Duodenal mucosa (tissue), 2 donors: Measurements from ENCODE around the gene ARMC2.
A peak's percentile ranks its signal among the peaks of the same experiment; 100 is the strongest.

ENCODE experiments used
- H3K27ac ChIP-seq: one replicate; pipeline ENCODE4 v1.7.0; 2013; ENCODE audit warnings: low read depth, low read length
- H3K27me3 ChIP-seq, 2 donors: one replicate each; pipeline ENCODE4 v1.7.0; 2013; ENCODE audit warnings: low read length in 2 of 2, control low read depth in 1 of 2; ENCODE audit not compliant: insufficient read depth in 2 of 2, control insufficient read depth in 1 of 2
- H3K36me3 ChIP-seq, 2 donors: one replicate each; pipeline ENCODE4 v1.7.0; 2013; ENCODE audit warnings: low read length in 2 of 2, control low read depth in 1 of 2; ENCODE audit not compliant: insufficient read depth in 2 of 2, control insufficient read depth in 1 of 2
- H3K4me1 ChIP-seq, 2 donors: one replicate each; pipeline ENCODE4 v1.7.0; 2013; ENCODE audit warnings: low read length in 2 of 2, control low read depth in 1 of 2; ENCODE audit not compliant: insufficient read depth in 2 of 2, control insufficient read depth in 1 of 2
- H3K4me3 ChIP-seq, 2 donors: one replicate each; pipeline ENCODE4 v1.7.0; 2013; ENCODE audit warnings: low read length in 2 of 2, low read depth in 1 of 2
- H3K9ac ChIP-seq, 2 donors: one replicate each; pipeline ENCODE4 v1.7.0; 2013; ENCODE audit warnings: low read length in 2 of 2, low read depth in 1 of 2
- H3K9me3 ChIP-seq, 2 donors: one replicate each; pipeline ENCODE4 v1.7.0; 2013; ENCODE audit warnings: low read length in 2 of 2, control low read depth in 1 of 2; ENCODE audit not compliant: control insufficient read depth in 1 of 2

ARMC2 gene

DNA sequence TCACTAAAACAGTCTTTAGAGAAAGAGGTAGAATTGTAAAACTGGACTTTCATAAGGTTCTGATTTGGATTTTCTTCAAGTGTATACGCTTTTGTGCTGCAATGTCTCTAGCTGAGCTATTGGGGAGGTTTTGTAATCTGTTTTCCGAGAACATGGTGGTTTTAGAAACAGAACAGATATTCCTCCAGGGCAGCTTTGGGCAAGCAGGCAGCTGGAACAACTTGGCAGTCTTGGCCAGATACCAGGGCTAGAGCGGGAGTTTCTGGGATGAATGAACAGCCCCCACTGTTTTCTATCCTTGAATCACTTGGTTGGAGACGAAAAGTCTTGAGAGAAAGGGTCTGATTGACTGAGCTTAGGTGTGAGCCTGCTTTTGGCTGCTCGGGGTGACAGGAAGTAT lies 17.1 kb upstream of the ARMC2 start:
- no peaks in the 10 kb centered on the region for H3K4me1 ChIP-seq
- no peaks in the 10 kb centered on the region for H3K9me3 ChIP-seq
- no peak overlapping the region for H3K27ac ChIP-seq
- no peak overlapping the region for H3K4me3 ChIP-seq
- H3K27me3 ChIP-seq = no peaks in the 10 kb centered on the region
- H3K36me3 ChIP-seq = no peaks in the 10 kb centered on the region
- no peak overlapping the region for H3K9ac ChIP-seq

DNA sequence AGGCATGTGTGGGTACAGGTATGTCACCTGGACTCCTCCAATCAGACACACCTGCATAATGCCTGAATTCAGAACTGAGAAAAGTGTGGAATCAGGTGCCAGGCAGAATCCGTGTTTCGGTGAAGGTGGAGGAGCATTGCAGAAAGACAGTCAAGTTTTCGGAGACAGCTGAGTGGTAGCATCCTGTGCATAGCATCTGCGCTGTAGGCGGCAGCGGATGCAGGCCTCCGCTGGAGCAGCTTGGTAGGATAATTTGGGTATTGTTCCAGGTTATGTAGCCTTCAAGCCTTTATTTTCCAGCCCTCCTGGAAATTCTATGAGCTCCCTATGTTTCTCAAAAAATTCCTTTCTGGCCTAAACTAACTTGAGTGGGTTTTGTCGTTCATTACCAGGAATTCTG lies 15.5 kb upstream of the ARMC2 start:
- H3K9me3 ChIP-seq = no peaks in the 10 kb centered on the region
- H3K36me3 ChIP-seq = no peaks in the 10 kb centered on the region
- no peak overlapping the region for H3K9ac ChIP-seq
- peaks cover 0 to 4% of the 10 kb centered on the region in 2 donors for H3K4me1 ChIP-seq
- H3K27ac ChIP-seq = no peak overlapping the region
- H3K27me3 ChIP-seq = no peaks in the 10 kb centered on the region
- no peak overlapping the region for H3K4me3 ChIP-seq

DNA sequence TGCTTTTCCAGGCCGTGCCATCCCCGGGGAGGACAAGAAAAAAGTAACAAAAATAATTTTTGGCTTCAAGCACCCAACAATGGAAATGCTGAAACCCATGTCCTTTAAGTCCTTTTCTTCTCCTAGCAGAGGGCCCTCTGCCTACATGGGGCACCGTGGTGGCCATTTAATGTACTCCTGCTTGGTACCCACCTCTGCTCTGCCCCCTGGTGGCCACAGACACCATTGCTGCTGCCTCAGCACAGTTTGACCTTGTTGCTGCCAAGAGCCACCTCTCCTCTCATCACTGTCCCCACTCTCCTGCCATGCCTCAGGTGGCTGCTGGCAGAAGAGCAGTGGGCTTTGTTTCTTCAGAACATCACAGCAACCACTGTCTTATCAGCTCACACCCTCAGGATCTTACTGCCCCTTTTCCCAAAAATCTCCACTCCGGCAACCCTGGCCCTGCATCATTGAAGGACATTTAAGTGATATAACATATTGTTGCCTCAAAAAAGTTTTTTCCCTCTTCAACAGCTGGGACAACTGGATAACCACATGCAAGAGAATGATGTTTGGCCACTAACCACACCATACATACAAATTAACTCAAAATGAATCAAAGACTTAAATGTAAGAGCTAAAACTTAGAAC lies 12.9 kb upstream of the ARMC2 start:
- H3K9me3 ChIP-seq = no peaks in the 10 kb centered on the region
- no peaks in the 10 kb centered on the region for H3K36me3 ChIP-seq
- H3K9ac ChIP-seq = no peak overlapping the region
- H3K4me3 ChIP-seq = no peak overlapping the region
- peaks cover 3 to 11% of the 10 kb centered on the region in 2 donors for H3K4me1 ChIP-seq
- H3K27me3 ChIP-seq = no peaks in the 10 kb centered on the region
- no peak overlapping the region for H3K27ac ChIP-seq

DNA sequence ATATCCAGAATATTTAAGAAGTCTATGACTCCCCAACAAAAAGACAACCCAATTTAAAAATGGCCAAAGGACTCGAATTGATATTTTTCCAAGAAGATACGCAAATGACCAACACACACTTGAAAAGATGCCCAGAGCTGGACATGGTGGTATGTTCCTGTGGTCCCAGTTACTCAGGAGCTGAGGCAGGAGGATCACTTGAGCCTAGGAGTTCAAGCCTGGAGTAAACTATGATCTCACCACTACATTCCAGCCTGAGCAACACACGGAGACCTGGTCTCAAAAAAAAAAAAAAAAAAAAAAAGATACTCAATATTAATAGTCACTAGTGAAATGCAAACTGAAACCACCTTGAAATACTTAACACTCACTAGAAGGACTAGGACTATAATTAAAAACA lies 12.2 kb upstream of the ARMC2 start:
- no peak overlapping the region for H3K9ac ChIP-seq
- no peaks in the 10 kb centered on the region for H3K36me3 ChIP-seq
- H3K4me1 ChIP-seq = peaks cover 3 to 11% of the 10 kb centered on the region in 2 donors
- no peak overlapping the region for H3K4me3 ChIP-seq
- H3K9me3 ChIP-seq = no peaks in the 10 kb centered on the region
- H3K27me3 ChIP-seq = no peaks in the 10 kb centered on the region
- H3K27ac ChIP-seq = no peak overlapping the region

DNA sequence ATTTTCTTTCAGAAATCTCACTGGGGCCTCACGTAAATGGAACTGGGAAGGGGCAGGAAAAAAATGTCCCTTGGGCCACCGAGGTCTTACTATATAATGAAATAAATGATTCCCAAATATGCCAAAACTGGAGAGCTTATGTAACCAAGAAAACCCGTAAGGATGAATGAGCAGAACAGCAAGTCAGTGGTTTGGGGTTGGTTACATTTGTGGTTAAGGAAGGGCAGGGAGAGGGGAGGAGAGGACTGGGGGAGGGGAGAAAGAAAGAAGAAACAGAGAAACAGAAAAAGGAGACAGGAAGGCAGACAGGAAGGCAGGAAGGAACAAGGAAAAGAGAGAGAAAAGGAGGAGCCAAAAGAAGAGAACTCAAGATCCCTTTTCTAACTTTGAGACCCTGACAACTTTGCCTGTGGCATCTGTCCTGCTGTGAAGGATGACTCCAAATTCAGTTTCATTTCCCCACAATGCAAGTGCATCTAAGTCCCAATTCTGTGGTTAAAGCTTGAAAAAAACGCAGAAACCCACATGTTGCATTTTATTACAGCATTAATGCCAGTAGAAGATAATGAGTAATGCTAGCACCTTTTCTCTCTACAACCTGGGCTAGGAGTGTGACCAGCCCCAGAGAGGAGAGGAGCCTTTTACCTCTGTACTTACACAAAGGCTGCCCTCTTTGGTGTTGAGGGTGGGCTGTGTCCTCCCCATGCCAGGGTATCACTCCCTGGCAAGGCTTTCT lies 10.8 kb upstream of the ARMC2 start:
- no peaks in the 10 kb centered on the region for H3K27me3 ChIP-seq
- no peaks in the 10 kb centered on the region for H3K9me3 ChIP-seq
- H3K27ac ChIP-seq = no peak overlapping the region
- peaks cover 3 to 11% of the 10 kb centered on the region in 2 donors for H3K4me1 ChIP-seq
- no peaks in the 10 kb centered on the region for H3K36me3 ChIP-seq
- H3K9ac ChIP-seq = no peak overlapping the region
- peak overlapping the region; percentile 32 to 41 for H3K4me3 ChIP-seq

DNA sequence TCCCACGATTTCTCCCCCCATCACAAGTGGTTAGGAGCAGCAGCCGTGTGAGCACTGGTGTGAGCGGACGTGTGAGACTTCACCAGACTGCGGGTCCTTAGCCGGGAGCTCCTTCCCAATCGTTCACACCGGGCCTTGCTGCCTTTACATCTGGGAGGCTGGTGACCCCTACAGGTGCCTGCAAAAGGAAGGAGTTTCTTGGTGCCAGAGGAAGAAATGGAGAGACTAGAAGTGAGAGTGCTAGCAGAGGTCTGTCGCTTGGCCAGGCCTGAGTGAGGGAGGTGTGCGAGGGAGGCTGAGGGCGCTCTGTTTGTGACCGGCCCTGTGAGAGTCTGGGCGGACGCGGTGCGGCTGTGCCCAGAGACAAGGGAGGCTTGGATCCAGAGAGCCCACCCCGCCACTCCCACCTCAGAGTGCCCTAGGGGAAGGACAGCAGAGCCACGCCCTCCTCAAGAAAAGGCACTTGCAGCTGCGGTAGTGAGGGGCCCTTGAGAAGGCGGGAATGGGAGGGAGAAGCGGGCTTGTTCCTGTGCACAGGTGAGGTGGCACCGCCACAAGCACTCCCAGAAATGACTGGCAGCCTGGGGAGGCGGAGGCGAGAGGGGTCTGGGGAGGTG lies 10.0 kb upstream of the ARMC2 start:
- Histone ChIP-seq H3K36me3 (no peaks in the 10 kb centered on the region), H3K27ac (no peak overlapping the region), H3K4me1 (peaks cover 3 to 11% of the 10 kb centered on the region in 2 donors), H3K9me3 (no peaks in the 10 kb centered on the region), H3K9ac (no peak overlapping the region), H3K4me3 (peak overlapping the region in 1 of 2 donors; percentile 32), H3K27me3 (no peaks in the 10 kb centered on the region)

DNA sequence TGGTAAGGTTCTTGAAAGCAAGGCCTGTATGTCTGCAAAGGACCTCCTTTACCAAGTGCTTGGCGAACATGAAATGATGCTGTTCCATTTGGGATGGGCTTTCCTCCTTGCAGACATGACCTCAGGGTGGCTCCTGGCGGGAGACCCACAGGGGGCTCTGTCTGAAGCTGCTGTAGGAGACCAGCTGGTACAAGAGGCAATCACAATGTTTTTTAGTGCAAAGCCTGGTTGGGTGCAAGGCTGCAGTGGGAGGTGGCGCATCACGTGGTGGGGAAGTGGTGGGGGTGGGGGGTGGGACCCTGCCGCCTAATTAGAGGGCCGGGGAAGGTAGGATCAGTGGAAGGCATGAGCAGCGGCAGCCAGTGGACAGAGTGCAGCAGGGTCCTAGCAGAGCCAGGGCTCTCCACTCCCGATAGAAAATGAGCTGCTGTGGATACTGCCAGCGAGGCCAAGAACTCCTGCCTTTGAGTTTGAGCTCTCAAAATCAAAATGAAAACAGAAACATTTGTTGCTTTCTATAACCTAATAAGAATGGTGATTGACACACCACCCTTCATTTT lies 9.1 kb upstream of the ARMC2 start:
- Histone ChIP-seq H3K4me1 (peaks cover 3 to 11% of the 10 kb centered on the region in 2 donors), H3K27ac (no peak overlapping the region), H3K9me3 (no peaks in the 10 kb centered on the region), H3K4me3 (no peak overlapping the region), H3K9ac (no peak overlapping the region), H3K27me3 (no peaks in the 10 kb centered on the region), H3K36me3 (no peaks in the 10 kb centered on the region)

DNA sequence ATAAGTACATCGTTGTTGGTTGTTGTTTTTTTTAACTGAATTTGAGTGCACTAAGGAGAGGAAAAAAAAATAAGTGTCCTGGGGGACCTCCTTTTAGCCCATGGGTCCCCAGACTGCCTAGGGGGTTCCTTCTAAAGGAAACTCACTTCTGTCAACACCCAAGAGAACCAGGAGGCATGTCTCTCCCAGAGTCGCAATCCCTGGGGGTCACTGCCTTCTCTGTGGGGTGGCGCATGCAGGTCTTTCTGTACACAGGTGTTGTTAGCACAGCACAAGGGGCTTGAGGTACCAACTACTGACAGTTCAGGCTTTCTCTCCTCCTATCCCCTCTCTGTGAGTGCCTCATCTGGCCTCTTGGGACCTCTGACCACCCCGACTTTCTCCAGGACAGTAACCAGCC lies 7.3 kb upstream of the ARMC2 start:
- Histone ChIP-seq H3K4me3 (no peak overlapping the region), H3K9me3 (no peaks in the 10 kb centered on the region), H3K27me3 (no peaks in the 10 kb centered on the region), H3K27ac (no peak overlapping the region), H3K9ac (no peak overlapping the region), H3K4me1 (peaks cover 3 to 11% of the 10 kb centered on the region in 2 donors), H3K36me3 (no peaks in the 10 kb centered on the region)

DNA sequence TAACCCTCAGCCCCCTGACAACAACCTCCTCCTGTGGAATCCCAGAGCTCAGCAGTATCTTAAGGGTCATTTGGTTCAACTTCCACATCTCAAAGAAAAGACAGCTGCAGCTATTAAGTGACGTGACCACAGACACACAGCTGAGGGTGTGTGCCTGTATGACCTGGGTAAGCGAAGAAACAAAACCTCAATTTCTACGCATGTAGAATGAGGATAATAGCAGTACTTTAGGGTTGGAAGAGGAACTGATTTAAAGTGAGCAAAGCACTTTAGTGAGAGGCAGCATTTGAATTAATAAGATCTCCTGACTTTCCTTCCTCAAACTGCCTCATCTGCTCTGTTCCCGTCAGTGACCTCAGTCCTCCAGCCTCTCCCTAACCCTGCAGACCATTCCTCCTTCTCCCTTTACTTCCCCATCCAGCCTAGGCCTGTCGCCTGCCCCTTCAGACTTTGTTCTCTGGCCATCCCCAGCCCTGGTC lies 6.8 kb upstream of the ARMC2 start:
- Histone ChIP-seq H3K4me3 (no peak overlapping the region), H3K27me3 (no peaks in the 10 kb centered on the region), H3K36me3 (no peaks in the 10 kb centered on the region), H3K27ac (no peak overlapping the region), H3K9ac (no peak overlapping the region), H3K9me3 (no peaks in the 10 kb centered on the region), H3K4me1 (peaks cover 3 to 11% of the 10 kb centered on the region in 2 donors)

DNA sequence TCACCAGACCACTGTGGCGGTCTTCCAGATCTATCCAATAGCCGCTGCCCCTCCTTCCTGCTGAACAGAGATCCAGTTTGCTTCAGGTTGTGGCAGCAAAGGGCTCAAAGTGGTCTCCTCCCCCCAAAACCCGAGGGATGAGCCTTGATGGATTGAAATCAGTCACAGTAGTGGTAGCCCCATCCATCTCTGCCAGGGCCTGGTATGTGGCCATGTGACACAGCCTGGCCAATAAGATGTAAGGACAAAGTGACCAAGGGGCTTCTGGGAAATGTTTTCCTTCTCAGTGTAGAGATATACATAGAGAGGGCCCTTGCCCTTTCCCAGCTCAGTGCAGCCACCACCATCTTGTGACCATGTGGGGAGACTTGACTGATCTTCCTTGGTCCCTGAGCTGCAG lies 4.1 kb upstream of the ARMC2 start:
- Histone ChIP-seq H3K36me3 (no peaks in the 10 kb centered on the region), H3K27me3 (no peaks in the 10 kb centered on the region), H3K9ac (no peak overlapping the region), H3K27ac (no peak overlapping the region), H3K4me3 (no peak overlapping the region), H3K9me3 (no peaks in the 10 kb centered on the region), H3K4me1 (peaks cover 0 to 8% of the 10 kb centered on the region in 2 donors)
